GM06990 (cell line): ENCODE results near the gene PPP1R12C.

Source experiments
- DNase-seq: peaks from one replicate; pipeline ENCODE4 v3.0.0-alpha.2; 2011; ENCODE audit not compliant: insufficient read length; ENCODE audit errors: extremely low read depth
- H3K27me3 ChIP-seq: replicated peaks from 2 replicates; pipeline ENCODE4 v1.6.0; 2011; ENCODE audit warnings: low read length; ENCODE audit not compliant: control insufficient read depth, insufficient read depth
- H3K36me3 ChIP-seq: 2 replicates; pipeline ENCODE4 v1.5.1; 2011; ENCODE audit warnings: low read length; ENCODE audit not compliant: control insufficient read depth, insufficient read depth
- H3K4me3 ChIP-seq: replicated peaks from 2 replicates; pipeline ENCODE4 v1.5.1; 2011; ENCODE audit warnings: low read depth, mild to moderate bottlenecking, control low read depth, low read length
- TF ChIP-seq, protein P1 (sequence below): IDR thresholded peaks from 2 replicates; pipeline ENCODE4 v1.5.1; 2011; ENCODE audit warnings: low read length, control low read depth, mild to moderate bottlenecking, inconsistent platforms; ENCODE audit not compliant: insufficient read depth, poor library complexity, severe bottlenecking

PPP1R12C gene

DNA sequence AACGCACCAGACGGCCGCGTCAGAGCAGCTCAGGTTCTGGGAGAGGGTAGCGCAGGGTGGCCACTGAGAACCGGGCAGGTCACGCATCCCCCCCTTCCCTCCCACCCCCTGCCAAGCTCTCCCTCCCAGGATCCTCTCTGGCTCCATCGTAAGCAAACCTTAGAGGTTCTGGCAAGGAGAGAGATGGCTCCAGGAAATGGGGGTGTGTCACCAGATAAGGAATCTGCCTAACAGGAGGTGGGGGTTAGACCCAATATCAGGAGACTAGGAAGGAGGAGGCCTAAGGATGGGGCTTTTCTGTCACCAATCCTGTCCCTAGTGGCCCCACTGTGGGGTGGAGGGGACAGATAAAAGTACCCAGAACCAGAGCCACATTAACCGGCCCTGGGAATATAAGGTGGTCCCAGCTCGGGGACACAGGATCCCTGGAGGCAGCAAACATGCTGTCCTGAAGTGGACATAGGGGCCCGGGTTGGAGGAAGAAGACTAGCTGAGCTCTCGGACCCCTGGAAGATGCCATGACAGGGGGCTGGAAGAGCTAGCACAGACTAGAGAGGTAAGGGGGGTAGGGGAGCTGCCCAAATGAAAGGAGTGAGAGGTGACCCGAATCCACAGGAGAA is 1.9 kb downstream of the PPP1R12C start:
- peaks cover 4% of the 10 kb centered on the region for H3K36me3 ChIP-seq
- no peaks in the 10 kb centered on the region for H3K27me3 ChIP-seq
- no peak for DNase-seq
- TF ChIP-seq, protein P1, sequence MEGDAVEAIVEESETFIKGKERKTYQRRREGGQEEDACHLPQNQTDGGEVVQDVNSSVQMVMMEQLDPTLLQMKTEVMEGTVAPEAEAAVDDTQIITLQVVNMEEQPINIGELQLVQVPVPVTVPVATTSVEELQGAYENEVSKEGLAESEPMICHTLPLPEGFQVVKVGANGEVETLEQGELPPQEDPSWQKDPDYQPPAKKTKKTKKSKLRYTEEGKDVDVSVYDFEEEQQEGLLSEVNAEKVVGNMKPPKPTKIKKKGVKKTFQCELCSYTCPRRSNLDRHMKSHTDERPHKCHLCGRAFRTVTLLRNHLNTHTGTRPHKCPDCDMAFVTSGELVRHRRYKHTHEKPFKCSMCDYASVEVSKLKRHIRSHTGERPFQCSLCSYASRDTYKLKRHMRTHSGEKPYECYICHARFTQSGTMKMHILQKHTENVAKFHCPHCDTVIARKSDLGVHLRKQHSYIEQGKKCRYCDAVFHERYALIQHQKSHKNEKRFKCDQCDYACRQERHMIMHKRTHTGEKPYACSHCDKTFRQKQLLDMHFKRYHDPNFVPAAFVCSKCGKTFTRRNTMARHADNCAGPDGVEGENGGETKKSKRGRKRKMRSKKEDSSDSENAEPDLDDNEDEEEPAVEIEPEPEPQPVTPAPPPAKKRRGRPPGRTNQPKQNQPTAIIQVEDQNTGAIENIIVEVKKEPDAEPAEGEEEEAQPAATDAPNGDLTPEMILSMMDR, result no peak
- peak overlapping the region; percentile 94 for H3K4me3 ChIP-seq

DNA sequence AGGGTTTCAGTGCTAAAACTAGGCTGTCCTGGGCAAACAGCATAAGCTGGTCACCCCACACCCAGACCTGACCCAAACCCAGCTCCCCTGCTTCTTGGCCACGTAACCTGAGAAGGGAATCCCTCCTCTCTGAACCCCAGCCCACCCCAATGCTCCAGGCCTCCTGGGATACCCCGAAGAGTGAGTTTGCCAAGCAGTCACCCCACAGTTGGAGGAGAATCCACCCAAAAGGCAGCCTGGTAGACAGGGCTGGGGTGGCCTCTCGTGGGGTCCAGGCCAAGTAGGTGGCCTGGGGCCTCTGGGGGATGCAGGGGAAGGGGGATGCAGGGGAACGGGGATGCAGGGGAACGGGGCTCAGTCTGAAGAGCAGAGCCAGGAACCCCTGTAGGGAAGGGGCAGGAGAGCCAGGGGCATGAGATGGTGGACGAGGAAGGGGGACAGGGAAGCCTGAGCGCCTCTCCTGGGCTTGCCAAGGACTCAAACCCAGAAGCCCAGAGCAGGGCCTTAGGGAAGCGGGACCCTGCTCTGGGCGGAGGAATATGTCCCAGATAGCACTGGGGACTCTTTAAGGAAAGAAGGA is 2.8 kb downstream of the PPP1R12C start:
- no peaks in the 10 kb centered on the region for H3K27me3 ChIP-seq
- H3K4me3 ChIP-seq, result no peak overlapping the region
- peaks cover 4% of the 10 kb centered on the region for H3K36me3 ChIP-seq
- TF ChIP-seq, protein P1, result no peak
- no peak for DNase-seq

DNA sequence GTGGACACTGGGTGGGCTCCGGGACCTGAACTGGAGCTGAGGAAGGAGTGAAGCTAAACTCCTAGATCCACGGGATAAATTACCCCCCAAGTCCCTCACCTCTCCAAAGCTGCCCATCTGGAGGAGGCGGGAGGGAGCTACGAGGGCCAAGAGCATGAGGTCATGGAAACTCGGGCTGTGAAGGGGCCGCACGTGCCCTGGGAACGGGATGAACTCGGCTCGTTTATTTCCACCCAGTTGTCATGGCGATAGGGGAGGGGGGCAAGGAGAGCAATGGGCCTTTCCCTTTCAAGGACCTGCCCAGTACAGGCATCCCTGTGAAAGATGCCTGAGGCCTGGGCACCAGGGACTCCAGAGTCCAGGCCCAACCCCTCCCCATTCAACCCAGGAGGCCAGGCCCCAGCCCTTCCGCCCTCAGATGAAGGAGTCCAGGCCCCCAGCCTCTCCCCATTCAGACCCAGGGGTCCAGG is 3.8 kb downstream of the PPP1R12C start:
- Histone ChIP-seq H3K4me3 (no peak overlapping the region), H3K27me3 (no peaks in the 10 kb centered on the region), H3K36me3 (peaks cover 4% of the 10 kb centered on the region)
- no peak for DNase-seq
- TF ChIP-seq, protein P1, result no peak

DNA sequence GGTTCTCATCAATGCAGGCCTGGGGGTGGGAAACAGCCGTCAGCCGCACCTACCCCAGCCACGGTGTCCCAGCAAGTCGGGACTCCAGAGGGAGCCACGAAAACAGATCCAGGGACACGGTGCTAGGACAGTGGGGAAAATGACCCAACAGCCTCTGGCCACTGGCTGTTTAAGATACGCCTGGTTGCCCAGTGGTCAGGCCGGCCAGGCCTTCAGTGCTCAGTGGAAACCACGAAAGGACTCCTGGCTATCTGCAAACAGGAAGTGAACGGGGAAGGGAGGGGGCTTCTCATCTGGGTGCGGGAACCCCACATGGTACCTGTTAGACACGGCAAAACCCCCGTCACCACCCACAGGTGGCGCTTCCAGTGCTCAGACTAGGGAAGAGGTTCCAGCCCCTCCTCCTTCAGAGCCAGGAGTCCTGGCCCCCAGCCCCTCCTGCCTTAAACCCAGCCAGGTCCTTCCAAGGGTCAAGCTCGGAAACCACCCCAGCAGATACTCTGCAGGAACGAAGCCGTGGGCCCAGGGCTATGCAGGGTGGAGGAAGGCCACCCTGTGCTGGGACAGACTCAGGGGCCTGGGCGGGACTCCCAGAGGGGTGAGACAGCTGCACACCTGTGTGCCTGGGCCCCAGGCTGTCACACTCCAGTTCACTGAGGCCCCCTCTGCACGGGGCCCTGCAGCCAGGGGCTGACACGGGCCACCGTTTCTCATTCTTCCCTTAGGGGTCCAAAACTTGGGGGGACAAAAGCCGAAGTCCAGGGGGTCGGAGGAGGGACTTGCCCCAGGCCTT is 4.5 kb downstream of the PPP1R12C start:
- DNase-seq, result no peak
- H3K4me3 ChIP-seq, result no peak overlapping the region
- TF ChIP-seq, protein P1, result peak; percentile 21
- peaks cover 4% of the 10 kb centered on the region for H3K36me3 ChIP-seq
- H3K27me3 ChIP-seq, result no peaks in the 10 kb centered on the region

DNA sequence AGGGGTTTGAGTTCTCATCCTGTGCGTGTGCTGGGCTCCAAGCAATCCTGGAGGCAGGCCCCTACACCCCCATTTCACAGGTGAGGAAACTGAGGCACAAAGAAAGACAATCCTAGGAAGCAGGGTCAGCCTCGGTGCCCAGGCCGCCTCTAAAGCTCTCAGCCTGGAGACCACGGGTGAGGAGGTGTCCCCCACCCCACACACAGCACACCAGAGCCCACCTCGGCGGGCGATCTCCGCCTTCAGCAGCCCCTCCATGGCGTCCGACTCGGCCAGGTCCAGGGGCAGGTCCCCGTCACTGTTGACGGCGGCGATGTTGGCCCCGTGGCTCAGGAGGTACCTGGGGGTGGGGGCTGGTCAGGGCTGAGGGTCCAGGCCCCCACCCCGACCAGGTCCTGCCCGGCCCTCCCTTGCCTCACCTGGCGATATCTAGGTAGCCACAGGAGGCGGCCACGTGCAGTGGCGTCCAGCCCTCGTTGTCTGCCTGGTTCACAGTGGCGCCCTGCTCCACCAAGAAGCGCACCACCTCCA is 5.1 kb downstream of the PPP1R12C start:
- no peak for DNase-seq

More for the DNA sequence above, 5.1 kb downstream of the PPP1R12C start:
- H3K27me3 ChIP-seq, result no peaks in the 10 kb centered on the region
- H3K4me3 ChIP-seq, result no peak overlapping the region
- peaks cover 4% of the 10 kb centered on the region for H3K36me3 ChIP-seq
- TF ChIP-seq, protein P1, result no peak
